GM19351 (cell line): ENCODE results near the gene KDM3A.

Experiments
- ATAC-seq: cut with Tn5 transposase; IDR thresholded peaks from one replicate; pipeline ENCODE4 v1.9.1; 2021; ENCODE audit warnings: mild to moderate bottlenecking, moderate library complexity; ENCODE audit not compliant: unreplicated experiment

Gene KDM3A

GRCh38 chr2:86440631-86441391 is at the start of gene KDM3A:
Gene KDM3A (plus strand): TSS chr2:86441371. CDS start chr2:86442048, 677 bp downstream.
- peak; percentile 78 for ATAC-seq

GRCh38 chr2:86392873-86393518 is 48.2 kb upstream of the KDM3A start:
- ATAC-seq: no peak

- no peak for ATAC-seq
These were observed 47.4 kb upstream of the KDM3A start for GRCh38 chr2:86393521-86394491.

- ATAC-seq: no peak
These were observed 44.8 kb upstream of the KDM3A start for GRCh38 chr2:86396291-86396785.

GRCh38 chr2:86397986-86398385 is 43.2 kb upstream of the KDM3A start:
- ATAC-seq: no peak

GRCh38 chr2:86398500-86399474 is 42.4 kb upstream of the KDM3A start:
- ATAC-seq: peak; percentile 46

- no peak for ATAC-seq
These were observed 40.9 kb upstream of the KDM3A start for GRCh38 chr2:86400321-86400720.

GRCh38 chr2:86410581-86410980 is 30.6 kb upstream of the KDM3A start:
- no peak for ATAC-seq

- ATAC-seq: no peak
These were observed 29.8 kb upstream of the KDM3A start for GRCh38 chr2:86411396-86411795.

- ATAC-seq: no peak
These were observed 29.2 kb upstream of the KDM3A start for GRCh38 chr2:86412007-86412406.

GRCh38 chr2:86413296-86414094 is 27.7 kb upstream of the KDM3A start:
- no peak for ATAC-seq

- no peak for ATAC-seq
These were observed 26.2 kb upstream of the KDM3A start for GRCh38 chr2:86414996-86415395.

- ATAC-seq: no peak
These were observed 25.0 kb upstream of the KDM3A start for GRCh38 chr2:86416146-86416545.

GRCh38 chr2:86417961-86418360 is 23.2 kb upstream of the KDM3A start:
- ATAC-seq: no peak

GRCh38 chr2:86420913-86421312 is 20.3 kb upstream of the KDM3A start:
- no peak for ATAC-seq

- no peak for ATAC-seq
These were observed 14.9 kb upstream of the KDM3A start for GRCh38 chr2:86426271-86426670.

- ATAC-seq: no peak
These were observed 11.8 kb upstream of the KDM3A start for GRCh38 chr2:86429335-86429734.

GRCh38 chr2:86430368-86430767 is 10.8 kb upstream of the KDM3A start:
- ATAC-seq: no peak

- ATAC-seq: no peak
These were observed 8.0 kb upstream of the KDM3A start for GRCh38 chr2:86433137-86433536.
